Suprapubic skin (tissue), 4 donors: Measurements from ENCODE around the gene ZDHHC16.

ENCODE experiments used
- EP300 ChIP-seq: sonication (generic); formaldehyde crosslinking; IDR thresholded peaks from one replicate; pipeline ENCODE4 v1.6.1; 2017; ENCODE audit warnings: antibody characterized with exemption
- POLR2A ChIP-seq, 2 donors: fragments of 450-650 bp; IDR thresholded peaks; one replicate each; pipeline ENCODE4 v1.6.1; 2017; ENCODE audit warnings: antibody characterized with exemption in 2 of 2, mild to moderate bottlenecking in 2 of 2, moderate library complexity in 2 of 2
- POLR2AphosphoS5 ChIP-seq, 3 donors: sonication (generic); formaldehyde crosslinking; IDR thresholded peaks; one replicate each; pipeline ENCODE4 v1.6.1; 2017; ENCODE audit warnings: antibody characterized with exemption in 3 of 3
- TF ChIP-seq, protein P1 (sequence below), 2 donors: fragments of 200-600 bp in 1 of 2; fragments of 450-650 bp in 1 of 2; sonication (generic) in 1 of 2; IDR thresholded peaks; one replicate each; pipeline ENCODE4 v1.5.1; 2016 to 2019; ENCODE audit warnings: antibody characterized with exemption in 2 of 2, mild to moderate bottlenecking in 1 of 2, moderate library complexity in 1 of 2

DNA sequence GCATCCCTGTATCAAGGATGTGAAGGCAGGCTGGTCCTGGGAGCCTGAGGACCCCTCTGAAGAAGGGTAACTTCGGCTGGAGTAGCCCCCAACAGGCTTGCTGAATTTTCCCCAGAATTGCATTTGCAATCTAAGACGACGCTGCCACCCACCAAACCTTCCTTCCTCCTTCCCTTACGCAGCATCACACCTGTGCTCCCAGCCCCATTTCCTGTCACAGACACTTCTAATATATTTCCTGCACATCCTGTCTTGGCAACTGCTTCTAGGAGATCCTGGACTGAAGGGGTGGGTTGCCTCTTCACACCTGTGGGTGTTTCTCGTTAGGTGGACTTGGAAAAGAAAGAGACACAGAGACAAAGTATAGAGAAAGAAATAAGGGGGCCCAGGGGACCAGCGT is 29.4 kb upstream of the ZDHHC16 start:
- TF ChIP-seq POLR2A (IDR thresholded peaks at IDR 0.05) (no peak), EP300 (no peak), POLR2AphosphoS5 (IDR thresholded peaks at IDR 0.05) (no peak)
- TF ChIP-seq, protein P1, sequence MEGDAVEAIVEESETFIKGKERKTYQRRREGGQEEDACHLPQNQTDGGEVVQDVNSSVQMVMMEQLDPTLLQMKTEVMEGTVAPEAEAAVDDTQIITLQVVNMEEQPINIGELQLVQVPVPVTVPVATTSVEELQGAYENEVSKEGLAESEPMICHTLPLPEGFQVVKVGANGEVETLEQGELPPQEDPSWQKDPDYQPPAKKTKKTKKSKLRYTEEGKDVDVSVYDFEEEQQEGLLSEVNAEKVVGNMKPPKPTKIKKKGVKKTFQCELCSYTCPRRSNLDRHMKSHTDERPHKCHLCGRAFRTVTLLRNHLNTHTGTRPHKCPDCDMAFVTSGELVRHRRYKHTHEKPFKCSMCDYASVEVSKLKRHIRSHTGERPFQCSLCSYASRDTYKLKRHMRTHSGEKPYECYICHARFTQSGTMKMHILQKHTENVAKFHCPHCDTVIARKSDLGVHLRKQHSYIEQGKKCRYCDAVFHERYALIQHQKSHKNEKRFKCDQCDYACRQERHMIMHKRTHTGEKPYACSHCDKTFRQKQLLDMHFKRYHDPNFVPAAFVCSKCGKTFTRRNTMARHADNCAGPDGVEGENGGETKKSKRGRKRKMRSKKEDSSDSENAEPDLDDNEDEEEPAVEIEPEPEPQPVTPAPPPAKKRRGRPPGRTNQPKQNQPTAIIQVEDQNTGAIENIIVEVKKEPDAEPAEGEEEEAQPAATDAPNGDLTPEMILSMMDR (IDR thresholded peaks at IDR 0.05): no peak
